Osteoblast (primary cell): Measurements from ENCODE around the gene SGPP2. TPM values are rescaled to one million over a fixed set of nuclear protein-coding genes. Genes with fewer than 3 reads are reported as not detected.

Source experiments
- DNase-seq: peaks from one replicate; pipeline ENCODE4 v3.0.0; 2011; ENCODE audit warnings: low spot score, mixed read lengths; ENCODE audit not compliant: insufficient read length; ENCODE audit errors: missing footprints
- H2AFZ ChIP-seq: 2 replicates; pipeline ENCODE4 v1.6.0; 2011; ENCODE audit warnings: mild to moderate bottlenecking, low read length
- H3K27ac ChIP-seq: 2 replicates; pipeline ENCODE4 v1.5.1; 2011; ENCODE audit warnings: mild to moderate bottlenecking, low read depth, low read length, moderate library complexity
- H3K27me3 ChIP-seq: 2 replicates; pipeline ENCODE4 v1.6.0; 2012; ENCODE audit warnings: mild to moderate bottlenecking, control low read depth, inconsistent platforms, low read length, moderate library complexity; ENCODE audit not compliant: insufficient read depth
- H3K36me3 ChIP-seq: 2 replicates; pipeline ENCODE4 v1.5.1; 2011; ENCODE audit warnings: mild to moderate bottlenecking, low read length, control low read depth, moderate library complexity; ENCODE audit not compliant: insufficient read depth
- H3K4me1 ChIP-seq: 2 replicates; pipeline ENCODE4 v1.5.1; 2011; ENCODE audit warnings: mild to moderate bottlenecking, low read length, control low read depth, moderate library complexity; ENCODE audit not compliant: insufficient read depth
- H3K4me2 ChIP-seq: 2 replicates; pipeline ENCODE4 v1.6.0; 2011; ENCODE audit warnings: mild to moderate bottlenecking, low read length; ENCODE audit not compliant: insufficient read depth
- H3K4me3 ChIP-seq: fragments of 200-600 bp; sonication (generic); 3 replicates; pipeline ENCODE4 v1.5.1; 2012; ENCODE audit warnings: mild to moderate bottlenecking, low read length, inconsistent platforms; ENCODE audit not compliant: insufficient read depth
- H3K79me2 ChIP-seq: 2 replicates; pipeline ENCODE4 v1.6.0; 2012; ENCODE audit warnings: mild to moderate bottlenecking, low read length, control low read depth, inconsistent platforms; ENCODE audit not compliant: insufficient read depth
- H3K9me3 ChIP-seq: 2 replicates; pipeline ENCODE4 v1.5.1; 2011; ENCODE audit warnings: low read depth, low read length, control low read depth
- H4K20me1 ChIP-seq: 2 replicates; pipeline ENCODE4 v1.6.0; 2012; ENCODE audit warnings: mild to moderate bottlenecking, low read length, control low read depth; ENCODE audit not compliant: insufficient read depth
- CTCF ChIP-seq: IDR thresholded peaks from 2 replicates; pipeline ENCODE4 v1.5.1; 2011; ENCODE audit warnings: mild to moderate bottlenecking, low read depth, low read length, moderate library complexity; ENCODE audit errors: extremely low read depth
- total RNA-seq: library from RNA; depleted of rRNA; stranded (reverse); fragments of >200 nt; gene quantifications from 2 replicates; pipeline ENCODE4 v1.2.3, GENCODE V29; 2012

SGPP2 gene
- total RNA-seq, 1 donor = not detected

- peak overlapping the region; percentile 64 for H3K4me2 ChIP-seq
- no peak for TF ChIP-seq CTCF
- H3K4me3 ChIP-seq = no peak overlapping the region
- no peak overlapping the region for H2AFZ ChIP-seq
- H3K36me3 ChIP-seq = peaks cover 14% of the 10 kb centered on the region
- no peak for DNase-seq
- no peaks in the 10 kb centered on the region for H3K27me3 ChIP-seq
- H3K27ac ChIP-seq = peak overlapping the region; percentile 3
- no peaks in the 10 kb centered on the region for H4K20me1 ChIP-seq
- H3K4me1 ChIP-seq = peaks cover 42% of the 10 kb centered on the region
- no peaks in the 10 kb centered on the region for H3K79me2 ChIP-seq
- H3K9me3 ChIP-seq = no peaks in the 10 kb centered on the region
Measured at GRCh38 chr2:222568865-222569264, 144.5 kb downstream of the SGPP2 start.

GRCh38 chr2:222569826-222570225, 145.5 kb downstream of the SGPP2 start:
- no peak for DNase-seq

GRCh38 chr2:222572264-222572721, 147.9 kb downstream of the SGPP2 start:
- no peak overlapping the region for H2AFZ ChIP-seq
- no peak overlapping the region for H3K4me3 ChIP-seq
- peaks cover 7% of the 10 kb centered on the region for H3K79me2 ChIP-seq
- peak overlapping the region; percentile 50 for H3K27ac ChIP-seq
- H3K36me3 ChIP-seq = peaks cover 10% of the 10 kb centered on the region
- peak overlapping the region; percentile 5 for H3K4me2 ChIP-seq
- no peak for DNase-seq
- H3K9me3 ChIP-seq = no peaks in the 10 kb centered on the region
- TF ChIP-seq CTCF = no peak
- no peaks in the 10 kb centered on the region for H4K20me1 ChIP-seq
- no peaks in the 10 kb centered on the region for H3K27me3 ChIP-seq
- H3K4me1 ChIP-seq = peaks cover 43% of the 10 kb centered on the region

More at GRCh38 chr2:222569826-222570225, 145.5 kb downstream of the SGPP2 start:
- no peak overlapping the region for H3K4me3 ChIP-seq
- no peak overlapping the region for H2AFZ ChIP-seq
- H4K20me1 ChIP-seq = no peaks in the 10 kb centered on the region
- H3K4me1 ChIP-seq = peaks cover 43% of the 10 kb centered on the region
- H3K79me2 ChIP-seq = peaks cover 4% of the 10 kb centered on the region
- peaks cover 14% of the 10 kb centered on the region for H3K36me3 ChIP-seq
- no peaks in the 10 kb centered on the region for H3K27me3 ChIP-seq
- H3K4me2 ChIP-seq = peak overlapping the region; percentile 23
- H3K9me3 ChIP-seq = no peaks in the 10 kb centered on the region
- no peak for TF ChIP-seq CTCF
- H3K27ac ChIP-seq = no peak overlapping the region

GRCh38 chr2:222572751-222573174, 148.4 kb downstream of the SGPP2 start:
- Histone ChIP-seq H3K4me2 (peak overlapping the region; percentile 5), H3K79me2 (peaks cover 7% of the 10 kb centered on the region), H2AFZ (no peak overlapping the region), H4K20me1 (no peaks in the 10 kb centered on the region), H3K4me3 (no peak overlapping the region), H3K4me1 (peaks cover 43% of the 10 kb centered on the region), H3K27me3 (no peaks in the 10 kb centered on the region), H3K27ac (peak overlapping the region; percentile 50), H3K9me3 (no peaks in the 10 kb centered on the region), H3K36me3 (peaks cover 10% of the 10 kb centered on the region)
- TF ChIP-seq CTCF = no peak
- peak; percentile 77 for DNase-seq
